LoVo (cell line): ENCODE data around the gene WNT1.
A peak's percentile ranks its signal among the peaks of the same experiment; 100 is the strongest.

Experiments used
- DNase-seq: peaks from one replicate; pipeline ENCODE4 v3.0.0-alpha.2; 2016; ENCODE audit warnings: low spot score

Gene WNT1

DNA sequence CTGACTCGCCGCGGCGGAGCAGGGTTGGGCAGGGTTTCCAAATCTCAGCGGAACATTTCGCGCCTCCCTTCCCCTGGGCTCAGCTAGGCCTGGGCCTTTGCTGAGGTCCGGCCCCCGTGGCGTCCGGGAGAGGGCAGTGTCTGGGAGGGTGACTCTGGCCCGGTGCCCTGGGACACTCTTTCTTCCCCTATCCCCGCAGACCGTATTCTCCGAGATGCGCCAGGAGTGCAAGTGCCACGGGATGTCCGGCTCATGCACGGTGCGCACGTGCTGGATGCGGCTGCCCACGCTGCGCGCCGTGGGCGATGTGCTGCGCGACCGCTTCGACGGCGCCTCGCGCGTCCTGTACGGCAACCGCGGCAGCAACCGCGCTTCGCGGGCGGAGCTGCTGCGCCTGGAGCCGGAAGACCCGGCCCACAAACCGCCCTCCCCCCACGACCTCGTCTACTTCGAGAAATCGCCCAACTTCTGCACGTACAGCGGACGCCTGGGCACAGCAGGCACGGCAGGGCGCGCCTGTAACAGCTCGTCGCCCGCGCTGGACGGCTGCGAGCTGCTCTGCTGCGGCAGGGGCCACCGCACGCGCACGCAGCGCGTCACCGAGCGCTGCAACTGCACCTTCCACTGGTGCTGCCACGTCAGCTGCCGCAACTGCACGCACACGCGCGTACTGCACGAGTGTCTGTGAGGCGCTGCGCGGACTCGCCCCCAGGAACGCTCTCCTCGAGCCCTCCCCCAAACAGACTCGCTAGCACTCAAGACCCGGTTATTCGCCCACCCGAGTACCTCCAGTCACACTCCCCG is 3.0 kb downstream of the WNT1 start:
- DNase-seq, result no peak

DNA sequence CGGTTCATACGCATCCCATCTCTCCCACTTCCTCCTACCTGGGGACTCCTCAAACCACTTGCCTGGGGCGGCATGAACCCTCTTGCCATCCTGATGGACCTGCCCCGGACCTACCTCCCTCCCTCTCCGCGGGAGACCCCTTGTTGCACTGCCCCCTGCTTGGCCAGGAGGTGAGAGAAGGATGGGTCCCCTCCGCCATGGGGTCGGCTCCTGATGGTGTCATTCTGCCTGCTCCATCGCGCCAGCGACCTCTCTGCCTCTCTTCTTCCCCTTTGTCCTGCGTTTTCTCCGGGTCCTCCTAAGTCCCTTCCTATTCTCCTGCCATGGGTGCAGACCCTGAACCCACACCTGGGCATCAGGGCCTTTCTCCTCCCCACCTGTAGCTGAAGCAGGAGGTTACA is 3.6 kb downstream of the WNT1 start:
- no peak for DNase-seq

DNA sequence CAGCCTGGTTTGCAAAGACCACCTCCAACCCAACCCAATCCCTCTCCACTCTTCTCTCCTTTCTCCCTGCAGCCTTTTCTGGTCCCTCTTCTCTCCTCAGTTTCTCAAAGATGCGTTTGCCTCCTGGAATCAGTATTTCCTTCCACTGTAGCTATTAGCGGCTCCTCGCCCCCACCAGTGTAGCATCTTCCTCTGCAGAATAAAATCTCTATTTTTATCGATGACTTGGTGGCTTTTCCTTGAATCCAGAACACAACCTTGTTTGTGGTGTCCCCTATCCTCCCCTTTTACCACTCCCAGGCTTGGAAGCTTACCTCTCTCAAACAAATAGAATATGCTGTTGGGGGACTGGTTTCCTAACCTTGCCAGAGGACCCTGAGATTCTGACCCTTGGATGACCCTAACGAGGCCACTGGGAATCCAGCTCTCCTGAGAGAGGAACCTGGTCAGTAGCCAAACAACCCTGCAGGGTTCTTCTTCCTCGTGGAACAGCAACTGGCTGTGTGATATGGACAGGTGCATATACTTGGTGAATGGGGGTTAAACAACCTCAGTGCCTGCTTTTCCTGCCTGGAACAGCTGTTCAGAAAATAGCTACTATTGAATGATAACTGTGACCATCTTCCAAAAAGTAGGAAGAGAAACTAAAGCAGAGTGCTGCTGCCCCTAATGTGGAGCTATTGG is 4.4 kb downstream of the WNT1 start:
- DNase-seq, result no peak

DNA sequence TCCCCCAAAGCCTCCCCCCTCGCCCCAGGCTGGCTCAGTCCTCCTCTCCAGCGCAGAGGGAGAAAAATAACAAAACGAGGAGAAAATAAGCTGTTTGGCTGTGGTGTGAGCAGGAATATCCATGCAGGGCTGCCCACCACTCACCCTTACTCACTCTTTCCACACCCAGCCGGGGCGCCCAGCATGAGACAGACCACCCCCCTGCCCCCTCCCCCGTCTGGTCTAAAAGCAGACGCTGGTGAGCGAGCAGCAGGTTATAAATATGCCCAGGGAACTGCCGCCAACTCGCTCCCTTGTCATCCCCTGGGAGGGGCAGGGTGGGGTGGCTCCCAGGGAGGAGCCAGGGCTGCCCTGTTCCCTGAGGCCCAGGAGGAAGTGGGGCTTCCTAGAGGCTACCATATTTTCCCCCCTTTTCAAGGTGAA is 7.4 kb downstream of the WNT1 start:
- DNase-seq, result no peak

DNA sequence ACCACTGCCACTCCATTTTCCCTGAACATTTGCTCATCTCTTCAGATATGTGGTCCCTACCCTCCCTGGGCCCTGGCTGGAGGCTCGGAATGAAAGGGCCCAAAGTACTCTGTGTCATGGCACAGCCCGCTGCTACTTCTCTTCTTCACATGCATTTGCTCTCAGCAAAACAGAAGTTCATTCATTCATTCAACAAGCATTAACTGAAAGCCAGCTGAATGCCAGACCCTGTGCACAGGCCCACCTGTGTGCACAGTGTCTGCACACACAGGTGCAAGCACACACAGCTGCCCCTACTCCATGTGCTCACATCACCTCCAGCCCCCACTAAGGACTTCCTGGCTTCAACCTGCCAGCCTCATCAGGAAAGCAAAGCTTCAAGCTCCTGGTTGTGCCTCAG is 7.8 kb downstream of the WNT1 start:
- no peak for DNase-seq

DNA sequence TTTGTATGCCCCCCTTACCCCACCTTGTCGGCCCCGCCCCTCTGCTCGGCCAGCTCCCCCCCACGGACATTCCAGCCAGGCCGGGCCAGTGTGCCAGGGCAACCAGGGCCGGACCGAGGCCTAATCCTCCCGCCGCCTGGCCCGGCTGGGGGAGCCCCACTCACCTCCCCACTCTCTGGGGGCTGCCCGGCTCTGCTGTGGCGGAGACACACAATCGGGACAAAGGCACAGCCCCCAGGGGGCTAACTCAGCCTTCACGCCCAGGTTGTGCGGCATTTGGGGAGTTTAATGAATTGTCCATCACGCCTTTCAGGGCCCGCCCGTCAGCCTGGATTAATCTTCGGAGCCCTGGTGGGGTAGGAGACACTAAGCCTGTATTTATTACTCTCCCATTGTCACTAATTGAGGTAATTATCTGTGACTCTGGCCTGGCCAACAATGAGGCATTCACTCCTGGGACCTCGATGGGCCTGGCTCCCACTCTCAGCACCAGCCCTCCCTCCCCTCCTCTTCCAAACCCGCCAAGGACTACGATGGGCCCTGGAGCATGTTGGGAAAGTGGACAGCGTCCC is 8.7 kb downstream of the WNT1 start:
- no peak for DNase-seq

DNA sequence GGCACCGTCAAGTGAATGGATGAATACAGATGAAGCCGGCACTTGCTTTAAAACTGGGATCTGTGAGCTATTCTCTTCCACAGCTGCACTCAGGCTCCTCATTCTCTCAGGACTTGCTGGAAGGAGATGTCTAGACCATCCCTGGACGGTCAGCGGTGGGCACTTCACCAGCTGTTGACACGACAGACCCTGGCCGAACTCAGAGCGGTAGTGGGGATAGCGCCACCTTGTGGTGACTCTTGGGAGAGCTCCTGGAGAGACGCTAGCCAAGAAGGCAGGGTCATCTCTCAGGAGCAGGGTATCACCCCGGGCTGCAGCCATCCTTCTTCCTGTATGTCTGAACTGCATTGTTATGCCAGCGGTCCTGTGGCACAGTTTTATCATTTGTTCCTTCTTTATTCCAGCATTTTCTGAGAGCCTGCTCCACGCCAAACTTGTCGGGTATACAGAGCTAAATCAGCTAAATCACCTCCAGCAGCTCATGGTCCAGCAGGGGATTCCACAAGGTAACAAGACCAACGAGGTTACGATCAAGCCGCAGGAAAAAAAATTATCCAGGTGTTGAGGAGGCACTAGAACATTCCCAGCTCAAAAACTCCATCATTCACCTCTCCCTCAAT is 10.0 kb downstream of the WNT1 start:
- peak; percentile 56 for DNase-seq

DNA sequence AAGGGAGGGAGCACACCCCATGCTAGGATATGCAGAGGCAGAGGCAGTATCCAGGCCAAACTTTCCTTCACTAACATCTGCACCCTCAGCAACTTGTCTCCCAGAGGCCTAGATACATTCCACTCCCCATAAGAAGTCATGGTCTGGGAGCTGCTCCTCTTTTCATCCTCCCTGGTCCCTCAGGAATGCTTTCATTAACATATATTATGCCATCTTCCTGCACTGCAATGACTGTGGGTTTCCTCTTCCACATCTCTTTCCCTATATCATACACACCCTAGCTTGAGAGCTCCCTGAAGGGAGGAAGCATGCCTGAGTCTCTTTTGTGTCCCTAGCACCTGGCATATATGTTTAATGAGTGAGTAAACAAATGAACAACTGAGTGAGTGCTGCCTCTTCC is 12.4 kb downstream of the WNT1 start:
- DNase-seq, result no peak

DNA sequence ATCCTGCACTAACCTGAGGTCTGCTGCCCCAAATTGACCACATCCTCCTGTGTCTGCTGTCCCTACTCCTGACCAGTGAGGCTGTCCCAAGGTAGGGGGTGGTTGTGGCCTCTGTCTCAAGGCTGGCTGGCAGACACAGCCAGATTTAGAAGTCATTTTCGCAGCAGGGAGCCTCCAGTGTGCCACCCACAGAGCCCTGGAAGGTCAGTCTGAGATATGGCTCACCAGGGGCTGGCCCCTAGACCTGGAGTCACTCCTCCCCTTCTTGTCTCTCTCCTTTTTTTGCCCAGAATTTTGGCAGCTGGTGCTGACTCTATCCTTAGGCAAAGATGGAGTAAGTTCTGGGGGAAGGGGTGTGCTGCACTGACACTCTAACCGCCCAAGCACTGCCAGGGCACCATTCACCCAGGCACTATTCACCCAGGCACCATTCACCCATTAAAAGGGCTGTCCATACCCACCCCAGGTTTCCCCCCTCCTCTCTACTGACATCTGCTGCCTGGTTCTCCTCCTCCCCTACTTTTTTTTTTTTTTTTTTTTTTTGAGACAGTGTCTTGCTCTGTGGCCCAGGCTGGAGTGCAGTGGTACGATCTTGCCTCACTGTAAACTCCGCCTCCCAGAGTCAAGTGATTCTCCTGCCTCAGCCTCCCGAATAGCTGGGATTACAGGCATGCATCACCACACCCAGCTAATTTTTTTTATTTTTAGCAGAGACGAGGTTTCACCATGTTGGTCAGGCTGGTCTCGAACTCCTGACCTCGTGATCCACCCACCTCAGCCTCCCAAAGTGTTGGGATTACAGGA is 13.3 kb downstream of the WNT1 start:
- DNase-seq, result no peak

DNA sequence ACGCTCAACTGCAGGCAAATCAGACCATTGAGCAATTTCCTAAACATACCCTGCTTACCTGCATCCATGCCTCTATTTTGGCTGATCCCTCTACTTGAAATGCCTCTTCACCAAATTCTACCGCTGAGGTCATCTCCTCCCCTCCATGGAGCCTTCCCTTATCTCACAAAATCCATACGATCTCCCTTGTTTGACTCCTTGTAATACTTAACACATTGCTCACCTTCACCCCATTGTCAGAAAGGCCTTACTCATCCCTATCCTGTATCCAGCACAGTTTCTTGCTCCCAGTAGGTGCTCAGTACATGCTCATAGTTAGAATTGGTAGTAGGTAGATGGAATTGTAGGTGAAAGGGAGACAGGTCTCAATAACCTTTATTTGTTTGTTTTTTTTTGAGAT is 15.7 kb downstream of the WNT1 start:
- DNase-seq, result no peak

DNA sequence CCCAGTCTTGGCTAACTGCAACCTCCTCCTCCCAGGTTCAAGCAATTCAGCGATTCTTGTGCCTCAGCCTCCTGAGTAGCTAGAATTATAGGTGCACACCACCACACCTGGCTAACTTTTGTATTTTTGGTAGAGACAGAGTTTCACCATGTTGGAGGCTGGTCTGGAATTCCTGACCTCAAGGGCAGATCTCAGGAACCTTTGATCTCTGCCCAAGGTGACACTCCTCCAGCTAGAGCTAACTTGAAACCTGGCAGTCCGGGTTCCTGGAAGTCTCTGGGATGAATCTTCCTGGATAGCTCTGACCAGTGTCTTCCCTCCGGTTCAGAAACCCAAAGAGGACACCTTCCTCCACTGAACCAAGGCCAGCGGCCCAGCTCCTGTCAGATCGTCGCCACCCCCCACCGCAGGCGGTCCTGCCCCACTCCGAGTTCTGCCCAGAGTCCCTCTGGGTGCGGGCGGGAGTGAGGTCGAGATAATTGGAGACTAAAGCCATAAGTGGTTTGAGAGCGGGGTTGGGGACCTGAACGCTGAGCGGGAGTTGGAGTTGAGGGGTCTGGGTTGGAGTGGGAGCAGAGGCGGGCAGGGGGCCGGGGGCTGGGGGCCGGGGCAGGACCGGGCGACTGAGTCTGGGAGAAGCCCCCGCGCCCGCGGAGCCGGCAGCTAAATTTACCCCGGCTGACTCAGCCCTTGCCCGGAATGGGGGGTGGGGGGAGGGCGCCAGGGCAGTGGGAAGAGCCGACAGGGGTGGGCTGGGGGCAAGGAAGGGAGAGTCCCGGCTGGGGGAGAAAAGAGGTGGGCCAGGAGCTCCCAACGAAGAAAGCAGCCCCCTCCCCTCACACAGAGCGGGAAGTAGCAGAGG is 16.3 kb downstream of the WNT1 start:
- DNase-seq, result no peak

DNA sequence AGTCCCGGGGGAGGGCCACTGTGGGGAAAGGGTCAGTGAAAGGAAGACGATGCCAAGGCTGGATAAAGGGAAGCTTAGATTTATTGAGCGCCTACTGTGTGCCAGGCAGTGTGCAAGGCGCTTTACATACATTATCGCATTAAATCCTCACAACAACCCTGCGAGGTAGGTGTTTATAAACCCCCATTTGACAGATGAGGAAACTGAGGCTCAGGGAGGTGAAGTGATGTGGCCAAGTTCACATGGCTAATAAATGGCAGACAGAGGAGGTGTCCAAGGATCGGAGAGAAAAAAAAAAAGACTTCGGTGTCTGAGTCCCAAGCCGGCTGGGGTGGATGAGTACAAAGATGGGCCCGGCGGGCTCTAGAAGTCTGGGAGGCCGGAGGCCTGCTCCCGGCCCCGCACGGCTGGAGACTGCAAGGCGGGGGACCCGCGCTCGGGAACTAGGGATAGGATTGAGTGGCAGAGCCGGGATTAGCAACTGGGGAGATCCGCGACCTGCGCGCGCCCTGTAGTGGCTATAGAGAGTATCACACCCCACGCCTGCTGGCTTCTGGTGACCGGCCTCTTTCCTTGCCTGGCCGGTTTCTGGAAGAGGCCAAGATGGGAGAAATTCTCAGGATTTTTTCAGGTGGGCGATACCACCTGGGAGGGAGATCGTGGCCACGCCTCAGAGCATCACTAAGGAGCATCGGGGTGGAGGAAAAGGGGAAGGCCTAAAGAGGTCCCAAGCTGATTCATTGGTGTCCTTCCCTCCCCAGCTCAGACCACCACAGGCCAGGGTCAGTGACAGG is 17.2 kb downstream of the WNT1 start:
- peak; percentile 92 for DNase-seq

DNA sequence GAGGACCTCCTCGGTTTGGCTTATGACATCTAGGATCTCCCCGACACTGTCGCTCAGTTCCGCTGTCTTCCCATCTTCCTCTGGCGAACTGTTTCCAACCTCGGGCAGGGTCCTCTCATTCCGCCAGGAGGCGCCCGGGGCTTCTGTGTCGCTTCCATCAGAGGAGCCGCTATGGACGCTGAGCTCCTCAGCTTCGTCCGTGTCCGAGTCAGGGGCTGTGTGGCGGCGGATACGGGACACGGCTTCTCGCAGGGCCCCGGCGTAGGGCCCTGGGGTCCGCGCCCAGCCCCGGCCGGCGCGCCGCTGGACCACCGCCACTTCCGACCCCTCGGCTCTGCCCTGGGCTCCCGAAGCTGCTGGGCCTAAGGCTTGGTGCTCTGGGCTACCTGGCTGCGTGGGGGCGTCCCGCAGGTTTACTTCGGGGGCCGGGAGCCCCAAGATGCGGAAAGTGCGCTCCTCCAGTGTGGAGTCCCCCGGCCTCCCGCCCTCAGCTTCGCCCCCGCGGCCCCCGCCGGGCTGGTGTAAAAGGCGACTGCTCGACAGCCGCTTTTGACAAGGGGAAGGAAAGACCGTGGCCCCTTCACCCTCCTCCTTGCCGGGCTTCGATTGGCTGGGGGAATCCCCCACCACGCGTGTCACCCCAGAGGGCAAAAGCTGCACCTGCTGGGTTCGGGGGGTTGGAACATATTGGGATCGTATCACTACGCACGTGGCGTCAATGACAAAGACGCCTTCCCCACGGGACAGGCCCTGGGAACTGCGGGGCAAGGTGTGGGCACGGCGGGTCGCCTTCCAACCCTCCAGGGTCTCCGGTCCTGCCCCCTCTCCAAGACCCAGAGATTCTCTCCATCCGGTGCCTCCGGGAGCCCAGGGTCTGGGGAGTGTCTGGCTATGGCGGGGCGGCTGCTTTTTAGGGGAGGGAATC is 18.9 kb downstream of the WNT1 start:
- DNase-seq, result peak; percentile 29

DNA sequence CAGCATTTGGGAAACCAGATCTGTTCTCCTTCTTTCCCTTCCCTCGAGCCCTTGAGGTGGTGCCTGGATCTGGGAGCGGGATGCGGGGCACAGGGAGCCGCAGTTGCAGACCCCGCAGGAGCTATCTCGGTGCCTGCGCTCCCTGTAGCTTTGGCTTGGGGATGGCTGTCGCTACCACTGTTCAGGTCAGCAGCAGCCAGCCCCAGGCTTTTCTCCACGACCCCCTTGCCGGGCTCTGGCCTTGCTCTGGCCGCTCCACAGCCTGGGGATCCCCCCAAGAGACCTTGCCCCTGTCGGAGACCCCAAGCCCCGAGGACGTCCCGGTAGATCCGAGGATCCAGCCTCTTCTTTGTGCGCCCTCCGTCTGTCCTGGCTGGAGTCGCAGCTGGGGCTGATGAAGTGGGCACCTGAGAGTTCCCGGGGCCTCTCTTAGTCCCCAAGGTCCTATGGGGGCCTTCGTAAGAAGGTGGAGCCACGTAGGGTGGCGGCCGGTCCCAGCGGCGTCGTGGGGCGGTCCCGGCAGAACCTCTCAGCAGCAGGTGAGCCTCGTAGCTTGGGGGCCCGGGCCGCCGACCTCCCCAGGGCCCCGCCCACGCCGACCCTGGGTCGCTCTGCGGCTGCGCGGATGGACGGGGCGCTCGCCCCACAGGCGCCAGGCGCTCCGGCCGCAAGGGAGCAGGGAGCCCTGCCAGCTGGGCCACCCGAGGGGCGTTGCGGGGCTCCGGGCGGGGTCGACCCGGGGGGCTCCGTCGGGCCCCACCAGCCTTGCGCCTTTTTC is 19.8 kb downstream of the WNT1 start:
- no peak for DNase-seq

DNA sequence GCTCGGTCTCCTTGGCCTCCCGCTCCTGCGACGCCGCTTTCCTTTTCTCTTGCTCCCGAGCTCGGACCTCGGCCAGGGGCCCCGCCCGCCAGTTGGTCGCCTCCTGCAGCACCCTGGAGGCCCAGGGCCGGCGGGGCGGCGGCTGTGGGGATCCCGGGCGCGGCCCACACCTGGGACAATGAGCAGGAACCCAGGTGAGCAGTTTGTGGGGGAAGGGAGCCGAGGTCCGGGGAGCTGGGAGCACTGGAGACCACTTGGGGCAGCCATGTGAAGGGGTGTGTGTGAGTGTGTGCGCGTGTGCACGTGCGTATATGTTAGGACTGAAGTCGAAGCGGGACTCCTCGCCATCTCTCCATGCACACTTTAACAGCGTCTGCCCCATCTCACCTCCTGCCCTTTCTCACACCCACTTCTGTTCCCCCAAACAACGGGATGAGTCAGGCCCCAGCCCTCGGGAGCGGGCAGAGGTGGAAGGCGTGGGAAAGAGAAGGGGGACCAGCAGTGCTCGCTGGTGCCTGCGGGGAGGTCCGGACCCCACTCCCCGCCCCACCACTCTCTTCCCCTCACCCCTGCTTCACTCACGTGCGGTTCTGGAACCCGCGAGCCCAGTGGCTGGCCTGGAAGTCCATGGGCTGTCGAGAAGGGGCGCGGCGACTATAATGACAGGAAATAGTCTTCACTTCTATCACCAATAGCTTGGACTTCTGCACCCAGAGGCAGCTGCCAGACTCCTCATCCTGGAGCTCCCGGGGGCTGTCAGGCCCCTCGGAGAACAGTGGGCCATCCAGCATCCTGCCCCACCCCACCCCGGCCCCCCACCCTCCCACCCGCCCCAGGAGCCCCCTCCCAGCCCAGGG is 20.6 kb downstream of the WNT1 start:
- DNase-seq, result no peak

DNA sequence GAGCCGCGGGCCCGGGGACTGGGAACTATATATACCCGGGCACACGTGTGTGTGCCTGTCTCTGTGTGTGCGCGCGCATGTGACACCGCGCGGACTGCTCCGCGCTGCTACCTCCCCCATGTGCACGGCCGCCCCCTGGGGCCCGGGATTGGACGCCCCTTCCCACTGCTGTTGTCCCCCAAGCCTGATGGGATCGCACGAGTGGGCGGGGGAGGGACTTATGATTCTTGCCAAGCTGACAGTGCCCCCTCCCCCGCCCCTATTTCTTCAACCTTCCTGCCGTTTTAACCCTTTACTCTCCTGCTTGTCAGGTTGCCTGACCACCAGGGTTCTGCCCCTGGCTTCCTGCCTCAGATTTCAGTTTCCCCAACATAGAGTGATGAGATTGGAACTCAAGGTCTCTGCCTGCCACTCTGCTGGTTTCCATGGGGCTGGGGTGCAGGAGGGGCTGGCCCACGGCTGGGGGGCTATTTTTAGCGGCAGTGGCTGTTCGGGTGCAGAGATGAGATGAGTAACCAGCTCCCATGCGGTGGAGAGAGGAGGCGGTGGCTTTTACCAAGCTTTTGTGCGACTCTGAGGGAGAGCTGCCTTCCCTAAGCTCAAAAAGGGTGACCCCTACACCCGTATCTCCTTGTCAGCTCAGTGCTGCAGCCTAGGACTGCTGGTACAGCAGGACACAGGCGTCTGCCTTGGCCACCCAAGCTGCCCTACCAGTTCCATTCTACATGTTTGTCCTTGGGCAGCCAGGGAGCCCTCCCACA is 21.4 kb downstream of the WNT1 start, which contains the start of gene DDN:
TSS of gene DDN (minus strand) at position 5 of the 761 bp plus-strand sequence. CDS start 88 bp downstream, outside the sequence.
- no peak for DNase-seq
